BLaER1 treated with 17β-estradiol and CSF1 and Interleukin-3, amounts not matched to agents 10 nM and 100 nM (cell line): ENCODE results near the gene RPS28.
"Not testable (repeated sequence)": the region's sequence is repeated elsewhere in the genome, so short reads cannot be mapped to it uniquely, and the experiment has no call there.

Experiments
- H3K27ac ChIP-seq, 11 experiments: shearing (Covaris generic); formaldehyde crosslinking; 2 replicates each; pipeline ENCODE4 v1.8.1; 2022
- H3K27me3 ChIP-seq, 11 experiments: shearing (Covaris generic); formaldehyde crosslinking; 2 replicates each; pipeline ENCODE4 v1.8.1; 2022
- H3K36me3 ChIP-seq, 11 experiments: shearing (Covaris generic); formaldehyde crosslinking; 2 replicates each; pipeline ENCODE4 v1.8.1; 2022
- H3K4me1 ChIP-seq, 10 experiments: shearing (Covaris generic); formaldehyde crosslinking; 2 replicates each; pipeline ENCODE4 v1.8.1; 2022
- H3K4me2 ChIP-seq, 11 experiments: shearing (Covaris generic); formaldehyde crosslinking; 2 replicates each; pipeline ENCODE4 v1.8.1; 2022
- H3K4me3 ChIP-seq, 10 experiments: shearing (Covaris generic); formaldehyde crosslinking; 2 replicates each; pipeline ENCODE4 v1.8.1; 2022
- H3K9ac ChIP-seq, 11 experiments: shearing (Covaris generic); formaldehyde crosslinking; 2 replicates each; pipeline ENCODE4 v1.8.1; 2022
- H3K9me3 ChIP-seq, 11 experiments: shearing (Covaris generic); formaldehyde crosslinking; replicated peaks in 1 of 11; 2 replicates each; pipeline ENCODE4 v1.8.1; 2022
- H4K20me1 ChIP-seq, 11 experiments: shearing (Covaris generic); formaldehyde crosslinking; 2 replicates each; pipeline ENCODE4 v1.8.1; 2022
- Cebpa-rat ChIP-seq, 11 experiments: shearing (Covaris generic); IDR thresholded peaks; 2 replicates each; pipeline ENCODE4 v1.8.1; 2022

RPS28 gene

DNA sequence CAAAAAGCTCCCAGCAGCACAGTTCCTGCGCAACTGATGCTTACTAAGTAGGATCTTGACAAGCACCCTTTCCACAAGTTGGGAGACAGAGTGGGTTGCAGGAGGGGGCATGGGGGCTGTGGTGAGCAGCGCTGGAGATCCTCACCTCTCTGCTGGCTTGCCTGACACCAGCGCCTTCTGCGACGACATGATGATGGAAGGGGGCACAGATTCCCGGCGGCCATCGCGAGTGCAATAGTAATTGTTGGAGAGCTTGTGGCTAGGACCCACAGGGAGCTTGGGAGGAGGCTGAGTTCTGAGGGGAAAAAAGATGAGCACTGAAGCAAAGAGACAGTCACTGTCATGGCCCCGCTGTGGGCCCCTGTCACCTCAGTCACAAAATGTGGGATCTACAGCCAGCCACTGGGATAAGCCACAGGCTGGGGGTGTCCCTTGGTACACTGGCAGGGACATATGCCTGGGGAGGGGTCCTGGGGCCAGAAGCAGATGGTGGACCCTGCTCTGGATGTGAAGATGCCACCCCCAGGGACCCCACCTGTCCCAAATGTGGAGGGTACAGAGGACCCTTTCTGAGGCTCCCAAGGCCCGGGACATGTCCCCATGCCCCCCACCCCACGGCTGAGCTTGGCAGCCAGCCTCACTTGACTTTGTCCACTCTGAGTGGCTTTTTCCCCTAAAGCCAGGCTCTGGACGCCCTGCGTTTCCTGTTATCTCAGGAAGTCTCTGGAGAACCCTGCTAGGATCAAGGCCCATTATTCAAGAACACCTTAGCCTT, 4.8 kb upstream of the RPS28 start:
- Histone ChIP-seq H3K36me3 (peaks cover 45 to 63% (median 52%) of the 10 kb centered on the region in 11 experiments), H3K27ac (peak overlapping the region in 7 of 11 experiments; percentile 6 to 68 (median 46); a peak in 12 of 22 replicates), H3K9ac (peak overlapping the region in 8 of 11 experiments; percentile 4 to 59 (median 46); a peak in 14 of 22 replicates), H4K20me1 (peaks cover 0 to 36% (median 6%) of the 10 kb centered on the region in 11 experiments; a peak in 12 of 22 replicates), H3K27me3 (no peaks in the 10 kb centered on the region), H3K9me3 (no peaks in the 10 kb centered on the region), H3K4me1 (peaks cover 28 to 52% (median 45%) of the 10 kb centered on the region in 10 experiments), H3K4me3 (no peak overlapping the region), H3K4me2 (peak overlapping the region; percentile 1 to 83 (median 66); a peak in 18 of 22 replicates)
- TF ChIP-seq Cebpa-rat (IDR thresholded peaks at IDR 0.05): 0 out of 22 replicates have a peak, but pooled peaks of 1 of the 11 experiments have one; percentile 3

DNA sequence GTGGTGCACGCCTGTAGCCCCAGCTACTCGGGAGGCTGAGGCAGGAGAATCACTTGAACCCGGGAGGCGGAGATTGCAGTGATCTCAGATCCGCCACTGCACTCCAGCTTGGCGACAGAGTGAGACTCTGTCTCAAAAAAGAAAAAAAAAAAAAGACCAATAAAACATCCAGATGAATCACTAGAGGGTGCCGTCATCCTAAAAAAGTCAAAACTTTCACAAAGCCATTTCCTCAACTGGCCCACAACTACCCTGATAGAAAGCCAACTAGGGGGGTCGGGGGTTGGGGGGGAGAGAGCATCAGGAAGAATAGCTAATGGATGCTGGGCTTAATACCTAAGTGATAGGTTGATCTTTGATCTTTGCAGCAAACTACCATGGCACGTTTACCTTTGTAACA, 2.5 kb upstream of the RPS28 start:
- Histone ChIP-seq H3K36me3 (peaks cover 42 to 61% (median 48%) of the 10 kb centered on the region in 11 experiments), H3K4me1 (peaks cover 38 to 63% (median 59%) of the 10 kb centered on the region in 10 experiments), H4K20me1 (peaks cover 18 to 38% (median 24%) of the 10 kb centered on the region in 11 experiments; a peak in 21 of 22 replicates), H3K4me2 (peak overlapping the region; percentile 14 to 95 (median 92); a peak in 14 of 22 replicates), H3K9ac (peak overlapping the region in 2 of 11 experiments; percentile 9 to 10; a peak in 2 of 22 replicates)
- H3K4me3 ChIP-seq, H3K9me3 ChIP-seq, H3K27me3 ChIP-seq, H3K27ac ChIP-seq: not testable (repeated sequence)

DNA sequence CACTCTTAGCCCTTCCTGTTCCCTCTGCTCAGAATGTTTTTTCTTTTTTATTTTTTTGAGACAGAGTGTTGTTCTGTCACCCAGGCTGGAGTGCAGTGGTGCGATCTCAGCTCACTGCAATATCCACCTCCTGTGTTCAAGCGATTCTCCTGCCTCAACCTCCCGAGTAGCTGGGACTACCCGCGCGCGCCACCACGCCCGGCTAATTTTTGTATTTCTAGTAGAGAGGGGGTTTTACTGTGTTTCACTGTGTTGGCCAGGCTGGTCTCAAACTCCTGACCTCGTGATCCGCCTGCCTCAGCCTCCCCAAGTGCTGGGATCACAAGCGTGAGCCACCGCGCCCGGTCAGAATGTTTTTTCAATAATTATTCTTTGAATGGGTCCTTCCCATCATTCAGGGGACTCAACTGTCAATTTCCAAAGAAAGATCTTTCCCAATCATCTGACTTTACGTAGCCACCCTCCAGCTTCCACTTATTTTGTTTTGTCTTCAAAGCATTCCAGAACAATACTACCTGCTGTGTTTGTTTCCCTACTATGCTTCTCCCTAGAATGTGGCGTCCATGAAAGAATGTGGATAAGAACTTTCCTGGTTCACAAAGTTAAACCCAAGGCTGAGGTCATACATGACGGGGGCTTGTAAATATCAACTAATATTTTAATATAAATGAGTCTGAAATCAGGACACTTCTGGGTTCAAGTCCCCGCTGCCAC, 1.3 kb upstream of the RPS28 start:
- H3K27ac ChIP-seq: peak overlapping the region; percentile 86 to 99 (median 96); a peak in 21 of 22 replicates
- peak overlapping the region; percentile 83 to 95 (median 94) for H3K4me2 ChIP-seq
- no peak for TF ChIP-seq Cebpa-rat (IDR thresholded peaks at IDR 0.05)
- H3K36me3 ChIP-seq: peaks cover 37 to 61% (median 46%) of the 10 kb centered on the region in 11 experiments
- no peaks in the 10 kb centered on the region for H3K9me3 ChIP-seq
- peak overlapping the region; percentile 82 to 99 (median 94) for H3K4me3 ChIP-seq
- H3K4me1 ChIP-seq: peaks cover 41 to 74% (median 64%) of the 10 kb centered on the region in 10 experiments
- H4K20me1 ChIP-seq: peaks cover 27 to 49% (median 34%) of the 10 kb centered on the region in 11 experiments; a peak in 21 of 22 replicates
- H3K27me3 ChIP-seq: no peaks in the 10 kb centered on the region
- peak overlapping the region; percentile 95 to 100 (median 98) for H3K9ac ChIP-seq

DNA sequence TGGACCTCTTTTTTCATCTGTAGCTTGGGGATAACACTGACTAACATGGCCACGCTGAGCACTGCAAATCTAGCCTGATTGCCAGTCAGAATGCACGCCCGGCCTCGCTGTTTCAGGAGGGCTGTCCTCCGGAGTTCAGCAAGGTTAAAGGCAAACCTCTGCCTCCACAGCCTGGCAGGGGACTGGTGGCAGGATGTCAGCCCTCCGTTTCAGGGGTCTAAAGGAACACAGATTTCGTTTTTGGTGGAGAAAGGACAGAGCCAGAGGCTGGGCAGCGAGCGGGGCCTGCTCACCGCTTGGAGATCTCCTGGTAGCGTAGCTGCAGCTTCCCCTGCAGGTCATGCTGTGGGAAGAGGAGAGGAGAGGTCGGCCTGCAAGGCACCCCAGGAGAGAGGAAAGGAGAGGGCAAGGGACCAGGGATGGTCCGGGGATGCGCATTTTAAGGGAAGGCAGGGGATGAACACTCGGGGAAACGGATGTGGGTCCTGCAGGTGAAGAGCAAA, 681 bp upstream of the RPS28 start:
- TF ChIP-seq Cebpa-rat (IDR thresholded peaks at IDR 0.05): no peak
- Histone ChIP-seq H3K27ac (peak overlapping the region; percentile 86 to 99 (median 96)), H3K4me2 (peak overlapping the region; percentile 83 to 95 (median 94)), H3K9ac (peak overlapping the region; percentile 95 to 100 (median 98)), H3K4me1 (peaks cover 41 to 74% (median 64%) of the 10 kb centered on the region in 10 experiments), H3K27me3 (no peaks in the 10 kb centered on the region), H3K9me3 (no peaks in the 10 kb centered on the region), H3K4me3 (peak overlapping the region; percentile 82 to 99 (median 94)), H4K20me1 (peaks cover 27 to 48% (median 36%) of the 10 kb centered on the region in 11 experiments; a peak in 21 of 22 replicates), H3K36me3 (peaks cover 30 to 55% (median 40%) of the 10 kb centered on the region in 11 experiments)

DNA sequence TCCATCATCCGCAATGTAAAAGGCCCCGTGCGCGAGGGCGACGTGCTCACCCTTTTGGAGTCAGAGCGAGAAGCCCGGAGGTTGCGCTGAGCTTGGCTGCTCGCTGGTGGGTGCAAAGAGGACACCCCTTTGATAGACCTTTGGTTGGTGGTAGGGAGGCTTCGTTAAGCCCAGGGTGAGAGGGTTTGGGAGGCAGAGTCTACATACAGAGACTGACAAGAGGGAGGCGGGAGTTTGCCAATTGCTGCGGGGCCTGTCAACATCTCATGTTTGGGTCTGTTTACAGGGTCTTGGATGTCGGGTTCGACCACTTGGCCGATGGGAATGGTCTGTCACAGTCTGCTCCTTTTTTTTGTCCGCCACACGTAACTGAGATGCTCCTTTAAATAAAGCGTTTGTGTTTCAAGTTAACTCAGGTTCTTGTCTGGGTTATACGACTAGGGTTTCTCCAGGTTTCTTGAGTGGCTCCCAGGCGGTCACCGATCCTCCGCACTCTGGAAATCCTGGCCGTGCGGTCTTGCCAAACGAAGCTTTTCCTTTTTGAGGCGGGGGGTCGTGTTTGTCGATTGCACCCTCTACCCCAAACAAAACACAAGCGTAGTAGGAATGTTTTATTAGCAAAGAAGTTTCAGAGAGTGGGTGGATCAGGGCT, 816 bp downstream of the RPS28 start:
- peaks cover 20 to 37% (median 33%) of the 10 kb centered on the region in 11 experiments; a peak in 21 of 22 replicates for H4K20me1 ChIP-seq
- H3K4me1 ChIP-seq: peaks cover 41 to 63% (median 54%) of the 10 kb centered on the region in 10 experiments
- H3K27ac ChIP-seq: peak overlapping the region; percentile 86 to 99 (median 96)
- H3K27me3 ChIP-seq: no peaks in the 10 kb centered on the region
- peak overlapping the region; percentile 91 to 100 (median 99) for H3K4me2 ChIP-seq
- H3K9me3 ChIP-seq: peaks cover 0 to 11% (median 3%) of the 10 kb centered on the region in 11 experiments; a peak in 7 of 22 replicates
- peak overlapping the region; percentile 95 to 100 (median 98) for H3K9ac ChIP-seq
- peak overlapping the region; percentile 82 to 99 (median 94) for H3K4me3 ChIP-seq
- peaks cover 22 to 43% (median 28%) of the 10 kb centered on the region in 11 experiments for H3K36me3 ChIP-seq
- TF ChIP-seq Cebpa-rat (IDR thresholded peaks at IDR 0.05): no peak

DNA sequence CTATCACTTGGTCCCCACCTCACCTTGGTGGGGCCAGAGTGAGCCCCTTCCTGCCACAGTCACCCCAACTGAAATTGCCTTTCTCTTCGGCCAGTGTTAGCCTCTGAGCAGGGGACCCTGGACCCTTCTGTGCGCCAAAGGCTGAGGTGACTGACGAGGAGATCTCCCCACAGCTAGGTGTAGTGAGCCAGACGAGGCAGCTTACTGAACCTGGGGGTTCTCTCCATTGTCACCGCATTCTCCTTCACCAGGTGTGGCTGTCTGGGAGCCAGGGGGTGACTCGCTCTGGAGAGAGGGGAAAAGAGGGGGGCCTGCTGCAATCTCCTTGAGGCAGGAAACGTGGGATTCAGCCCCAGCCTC, 1.3 kb downstream of the RPS28 start:
- Histone ChIP-seq H3K27ac (peak overlapping the region in 10 of 11 experiments; percentile 89 to 99 (median 96); a peak in 20 of 22 replicates), H4K20me1 (peaks cover 20 to 37% (median 33%) of the 10 kb centered on the region in 11 experiments; a peak in 21 of 22 replicates), H3K4me1 (peaks cover 37 to 58% (median 49%) of the 10 kb centered on the region in 10 experiments), H3K27me3 (no peaks in the 10 kb centered on the region), H3K4me3 (peak overlapping the region; percentile 82 to 99 (median 94)), H3K9ac (peak overlapping the region; percentile 95 to 100 (median 98)), H3K36me3 (peaks cover 22 to 39% (median 28%) of the 10 kb centered on the region in 11 experiments), H3K4me2 (peak overlapping the region; percentile 91 to 100 (median 99)), H3K9me3 (peaks cover 0 to 12% (median 3%) of the 10 kb centered on the region in 11 experiments; a peak in 7 of 22 replicates)
- no peak for TF ChIP-seq Cebpa-rat (IDR thresholded peaks at IDR 0.05)

DNA sequence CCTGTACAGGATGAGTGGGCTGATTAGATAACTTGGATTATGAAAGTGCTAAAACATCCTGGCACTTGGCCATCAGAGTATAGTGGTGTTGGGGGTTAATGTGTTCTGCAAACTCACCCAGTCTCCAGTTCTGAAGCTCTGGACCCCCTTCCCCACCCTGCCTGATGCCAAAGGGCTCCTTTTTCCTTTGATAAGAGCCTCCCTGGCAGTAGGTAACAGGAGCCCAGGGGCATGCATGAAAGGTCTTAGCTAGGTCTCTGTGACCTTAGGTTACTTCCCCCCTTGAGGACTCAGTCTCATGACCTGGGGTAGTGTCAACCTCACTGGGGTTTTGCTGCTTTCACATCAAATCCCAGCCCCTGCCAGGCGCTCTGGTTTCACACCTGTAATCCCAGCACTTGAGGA, 2.5 kb downstream of the RPS28 start:
- Histone ChIP-seq H3K36me3 (peaks cover 22 to 33% (median 28%) of the 10 kb centered on the region in 11 experiments), H3K4me1 (peaks cover 33 to 46% (median 38%) of the 10 kb centered on the region in 10 experiments), H3K4me3 (peak overlapping the region in 3 of 10 experiments; percentile 90 to 99 (median 93); a peak in 2 of 20 replicates), H3K27me3 (no peaks in the 10 kb centered on the region), H4K20me1 (peaks cover 20 to 37% (median 33%) of the 10 kb centered on the region in 11 experiments; a peak in 21 of 22 replicates), H3K9me3 (peaks cover 0 to 12% (median 3%) of the 10 kb centered on the region in 11 experiments; a peak in 7 of 22 replicates), H3K27ac (peak overlapping the region in 1 of 11 experiments; percentile 11; a peak in 1 of 22 replicates), H3K9ac (peak overlapping the region in 7 of 11 experiments; percentile 34 to 100 (median 99); a peak in 11 of 22 replicates), H3K4me2 (peak overlapping the region; percentile 91 to 100 (median 99))
- no peak for TF ChIP-seq Cebpa-rat (IDR thresholded peaks at IDR 0.05)
